ENCODE measurements around the gene RIMKLB.

The RIMKLB gene

GRCh38 chr12:8701046-8701660 lies 3.4 kb downstream of the RIMKLB start:
- Histone ChIP-seq H3K9ac (no peak overlapping the region), H4K20me1 (ENCODE audit: insufficient read depth) (no peaks in the 10 kb centered on the region), H3K4me3 (IDR thresholded peaks at IDR 0.05; ENCODE audit: insufficient read depth, low read depth, low read length) (no peak overlapping the region), H3K27me3 (ENCODE audit: insufficient read depth, low read depth) (no peaks in the 10 kb centered on the region), H3K4me1 (ENCODE audit: low read depth, poor library complexity, severe bottlenecking) (peaks cover 9% of the 10 kb centered on the region), H3K27ac (no peak overlapping the region), H3K36me3 (ENCODE audit: insufficient read depth) (no peaks in the 10 kb centered on the region), H3K4me2 (no peak overlapping the region), H2AFZ (ENCODE audit: low read depth) (no peak overlapping the region), H3K79me2 (ENCODE audit: insufficient read depth, low read depth) (no peaks in the 10 kb centered on the region; the same call in 1 of the 2 replicates)
- TF ChIP-seq CTCF (conservative IDR thresholded peaks at IDR 0.05; ENCODE audit: low read depth, low read length): no peak

GRCh38 chr12:8702159-8702558 lies 4.4 kb downstream of the RIMKLB start:
- Histone ChIP-seq H3K4me2 (no peak overlapping the region), H3K79me2 (ENCODE audit: insufficient read depth, low read depth) (no peaks in the 10 kb centered on the region; the same call in 1 of the 2 replicates), H3K27ac (no peak overlapping the region), H3K36me3 (ENCODE audit: insufficient read depth) (no peaks in the 10 kb centered on the region), H3K27me3 (ENCODE audit: insufficient read depth, low read depth) (no peaks in the 10 kb centered on the region), H3K4me1 (ENCODE audit: low read depth, poor library complexity, severe bottlenecking) (peaks cover 9% of the 10 kb centered on the region), H3K4me3 (IDR thresholded peaks at IDR 0.05; ENCODE audit: insufficient read depth, low read depth, low read length) (no peak overlapping the region), H3K9ac (no peak overlapping the region), H4K20me1 (ENCODE audit: insufficient read depth) (no peaks in the 10 kb centered on the region), H2AFZ (ENCODE audit: low read depth) (no peak overlapping the region)
- no peak for TF ChIP-seq CTCF (conservative IDR thresholded peaks at IDR 0.05; ENCODE audit: low read depth, low read length)

GRCh38 chr12:8709124-8709830 lies 11.5 kb downstream of the RIMKLB start:
- Histone ChIP-seq H3K4me2 (no peak overlapping the region), H3K27me3 (ENCODE audit: insufficient read depth, low read depth) (no peaks in the 10 kb centered on the region), H3K4me1 (ENCODE audit: low read depth, poor library complexity, severe bottlenecking) (peaks cover 7% of the 10 kb centered on the region), H4K20me1 (ENCODE audit: insufficient read depth) (no peaks in the 10 kb centered on the region), H3K9ac (no peak overlapping the region), H3K27ac (no peak overlapping the region), H3K36me3 (ENCODE audit: insufficient read depth) (no peaks in the 10 kb centered on the region), H2AFZ (ENCODE audit: low read depth) (no peak overlapping the region), H3K4me3 (IDR thresholded peaks at IDR 0.05; ENCODE audit: insufficient read depth, low read depth, low read length) (no peak overlapping the region), H3K79me2 (ENCODE audit: insufficient read depth, low read depth) (no peaks in the 10 kb centered on the region)
- no peak for TF ChIP-seq CTCF (conservative IDR thresholded peaks at IDR 0.05; ENCODE audit: low read depth, low read length)

GRCh38 chr12:8712572-8712971 lies 14.8 kb downstream of the RIMKLB start:
- Histone ChIP-seq H3K27me3 (ENCODE audit: insufficient read depth, low read depth) (no peaks in the 10 kb centered on the region), H3K9ac (no peak overlapping the region), H2AFZ (ENCODE audit: low read depth) (no peak overlapping the region), H4K20me1 (ENCODE audit: insufficient read depth) (no peaks in the 10 kb centered on the region), H3K4me2 (no peak overlapping the region), H3K79me2 (ENCODE audit: insufficient read depth, low read depth) (no peaks in the 10 kb centered on the region), H3K36me3 (ENCODE audit: insufficient read depth) (no peaks in the 10 kb centered on the region), H3K4me1 (ENCODE audit: low read depth, poor library complexity, severe bottlenecking) (peaks cover 7% of the 10 kb centered on the region), H3K27ac (no peak overlapping the region), H3K4me3 (IDR thresholded peaks at IDR 0.05; ENCODE audit: insufficient read depth, low read depth, low read length) (no peak overlapping the region)
- no peak for TF ChIP-seq CTCF (conservative IDR thresholded peaks at IDR 0.05; ENCODE audit: low read depth, low read length)
